ENCODE results near the gene SLC49A4.

The SLC49A4 gene

DNA sequence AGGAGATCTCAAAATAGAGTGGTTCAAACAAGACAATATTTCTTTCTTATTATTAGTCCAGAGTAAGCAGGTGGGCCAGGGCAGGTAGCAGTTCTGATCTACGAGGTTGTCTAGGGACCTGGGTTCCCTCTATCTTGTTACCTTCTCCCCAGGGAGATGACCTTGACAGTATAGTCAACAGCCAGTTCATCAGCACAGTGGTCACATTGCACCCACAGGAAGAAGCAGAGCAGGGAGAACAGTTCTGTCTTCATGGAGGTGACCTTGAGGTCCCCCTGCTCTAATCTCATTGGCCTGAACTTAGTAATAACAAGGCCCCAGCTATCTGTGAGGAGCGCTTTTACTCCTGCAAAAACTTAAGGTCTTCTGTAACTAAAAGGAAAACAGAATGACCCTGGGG, 21.7 kb downstream of the SLC49A4 start:
- no peak overlapping the region for H3K9ac ChIP-seq (ENCODE audit: low read length)
- whole genome bisulfite sequencing (ENCODE audit: extremely low coverage, insufficient coverage, low lambda C conversion rate): no CpG with 5 or more reads among the region's 2 CpGs
- H2BK15ac ChIP-seq (replicated peaks; ENCODE audit: low read depth): no peak overlapping the region

DNA sequence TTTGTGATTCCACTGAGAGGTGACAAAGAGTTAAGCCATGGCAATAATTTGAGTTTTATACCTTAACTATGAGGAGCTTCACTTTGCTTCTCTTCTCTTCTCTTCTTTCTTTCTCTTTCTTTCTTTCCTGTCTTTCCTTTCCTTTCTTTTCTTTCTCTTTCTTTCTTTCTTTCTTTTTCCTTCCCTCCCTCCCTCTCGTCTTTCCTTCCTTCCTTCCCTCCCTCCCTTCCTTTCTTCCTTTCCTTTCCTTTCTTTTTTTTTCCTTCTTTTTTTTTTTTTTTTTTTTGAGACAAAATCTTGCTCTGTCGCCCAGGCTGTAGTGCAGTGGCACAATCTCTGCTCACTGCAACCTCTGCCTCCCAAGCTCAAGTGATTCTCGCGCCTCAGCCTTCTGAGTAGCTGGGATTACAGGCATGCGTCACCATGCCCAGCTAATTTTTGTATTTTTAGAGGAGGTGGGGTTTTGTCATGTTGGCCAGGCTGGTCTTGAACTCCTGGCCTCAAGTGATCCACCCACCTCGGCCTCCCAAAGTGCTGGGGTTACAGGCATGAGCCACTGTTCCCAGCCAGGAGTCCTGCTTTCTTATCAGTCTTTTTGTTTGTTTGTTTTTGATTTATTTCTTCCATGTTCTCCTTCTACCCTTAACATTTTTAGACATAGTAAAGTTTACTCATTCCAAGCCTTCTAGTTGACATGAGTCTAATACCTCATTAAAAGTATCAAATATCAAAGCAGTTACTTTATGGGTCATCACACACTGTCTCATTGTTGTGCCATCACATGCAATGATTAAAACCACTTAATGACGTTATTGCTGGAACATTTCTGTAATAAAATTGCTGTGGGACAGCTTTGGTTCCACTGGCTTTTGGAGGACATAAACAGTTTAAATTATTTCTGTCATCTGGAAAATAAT, 29.9 kb downstream of the SLC49A4 start:
- H3K56ac ChIP-seq (ENCODE audit: low read length): no peak overlapping the region
- no peaks in the 10 kb centered on the region for H3K36me3 ChIP-seq (ENCODE audit: control insufficient read depth, insufficient read depth, low read length)
- DNase-seq: no peak
- H2BK120ac ChIP-seq (ENCODE audit: low read depth, low read length): no peak overlapping the region
- H2AK5ac ChIP-seq (ENCODE audit: low read length): no peak overlapping the region
- H3K23ac ChIP-seq (ENCODE audit: low read length): no peak overlapping the region
- H2BK15ac ChIP-seq (replicated peaks; ENCODE audit: low read depth): no peak overlapping the region
- H3K4me2 ChIP-seq (ENCODE audit: low read length): no peak overlapping the region
- H3K4me1 ChIP-seq (ENCODE audit: control insufficient read depth, low read depth, low read length): no peaks in the 10 kb centered on the region
- WGBS (ENCODE audit: extremely low coverage, insufficient coverage, low lambda C conversion rate): no CpG with 5 or more reads among the region's 7 CpGs
- no peak overlapping the region for H3K27ac ChIP-seq (ENCODE audit: low read depth, low read length)
- no peaks in the 10 kb centered on the region for H3K79me2 ChIP-seq (ENCODE audit: control insufficient read depth, insufficient read depth, low read length)
- H4K5ac ChIP-seq (ENCODE audit: low read length): no peak overlapping the region
- no peak overlapping the region for H3K4ac ChIP-seq (ENCODE audit: low read depth, low read length)
- no peak overlapping the region for H3K9ac ChIP-seq (ENCODE audit: low read length)
- no peak overlapping the region for H3K4me3 ChIP-seq (ENCODE audit: low read length)
- no peaks in the 10 kb centered on the region for H3K27me3 ChIP-seq (ENCODE audit: insufficient read depth, low read length, poor library complexity)
- no peaks in the 10 kb centered on the region for H3K79me1 ChIP-seq (ENCODE audit: low read length)
- H4K8ac ChIP-seq (ENCODE audit: low read depth, low read length): no peak overlapping the region
- H3K18ac ChIP-seq (ENCODE audit: low read length): no peak overlapping the region
- H2BK5ac ChIP-seq (ENCODE audit: low read length): no peak overlapping the region

More for the DNA sequence above, 21.7 kb downstream of the SLC49A4 start:
- Histone ChIP-seq H3K27me3 (ENCODE audit: insufficient read depth, low read length, poor library complexity) (no peaks in the 10 kb centered on the region), H3K18ac (ENCODE audit: low read length) (no peak overlapping the region), H3K56ac (ENCODE audit: low read length) (no peak overlapping the region), H3K4me2 (ENCODE audit: low read length) (no peak overlapping the region), H2BK120ac (ENCODE audit: low read depth, low read length) (no peak overlapping the region), H3K23ac (ENCODE audit: low read length) (no peak overlapping the region), H2AK5ac (ENCODE audit: low read length) (no peak overlapping the region), H3K4me1 (ENCODE audit: control insufficient read depth, low read depth, low read length) (no peaks in the 10 kb centered on the region), H4K5ac (ENCODE audit: low read length) (no peak overlapping the region), H3K4ac (ENCODE audit: low read depth, low read length) (no peak overlapping the region), H2BK5ac (ENCODE audit: low read length) (no peak overlapping the region), H3K4me3 (ENCODE audit: low read length) (no peak overlapping the region), H4K8ac (ENCODE audit: low read depth, low read length) (no peak overlapping the region), H3K36me3 (ENCODE audit: control insufficient read depth, insufficient read depth, low read length) (no peaks in the 10 kb centered on the region), H3K79me2 (ENCODE audit: control insufficient read depth, insufficient read depth, low read length) (no peaks in the 10 kb centered on the region), H3K27ac (ENCODE audit: low read depth, low read length) (no peak overlapping the region), H3K79me1 (ENCODE audit: low read length) (no peaks in the 10 kb centered on the region)
- DNase-seq: no peak

DNA sequence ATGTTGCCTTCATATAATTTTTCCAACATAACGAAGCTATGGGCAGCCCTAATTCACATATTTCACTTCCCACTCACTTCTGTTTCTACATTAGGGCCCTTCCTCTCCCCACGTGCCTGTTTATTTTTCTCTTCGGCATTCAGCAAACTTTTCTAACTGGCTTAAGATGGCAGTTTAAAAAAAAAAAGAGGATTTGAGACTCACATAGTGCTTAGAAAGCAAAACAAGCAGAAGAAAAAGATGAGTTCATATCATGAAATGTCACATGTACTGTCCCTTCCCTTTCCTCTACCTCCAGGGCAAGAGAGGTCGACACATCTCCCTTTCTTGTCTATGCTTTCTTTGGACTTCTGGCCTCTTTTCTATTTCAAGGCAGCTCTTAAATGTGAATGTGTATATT, 30.6 kb downstream of the SLC49A4 start:
- no peak overlapping the region for H3K4me3 ChIP-seq (ENCODE audit: low read length)
- no peaks in the 10 kb centered on the region for H3K27me3 ChIP-seq (ENCODE audit: insufficient read depth, low read length, poor library complexity)
- no peak overlapping the region for H3K23ac ChIP-seq (ENCODE audit: low read length)
- no peak overlapping the region for H3K27ac ChIP-seq (ENCODE audit: low read depth, low read length)
- no peak overlapping the region for H4K8ac ChIP-seq (ENCODE audit: low read depth, low read length)
- DNase-seq: no peak
- H3K56ac ChIP-seq (ENCODE audit: low read length): no peak overlapping the region
- no CpG with 5 or more reads among the region's 4 CpGs for WGBS (ENCODE audit: extremely low coverage, insufficient coverage, low lambda C conversion rate)
- no peaks in the 10 kb centered on the region for H3K4me1 ChIP-seq (ENCODE audit: control insufficient read depth, low read depth, low read length)
- H4K5ac ChIP-seq (ENCODE audit: low read length): no peak overlapping the region
- H3K9ac ChIP-seq (ENCODE audit: low read length): no peak overlapping the region
- H3K79me2 ChIP-seq (ENCODE audit: control insufficient read depth, insufficient read depth, low read length): no peaks in the 10 kb centered on the region
- H2BK5ac ChIP-seq (ENCODE audit: low read length): no peak overlapping the region
- no peaks in the 10 kb centered on the region for H3K36me3 ChIP-seq (ENCODE audit: control insufficient read depth, insufficient read depth, low read length)
- no peak overlapping the region for H2BK15ac ChIP-seq (replicated peaks; ENCODE audit: low read depth)
- no peak overlapping the region for H2AK5ac ChIP-seq (ENCODE audit: low read length)
- no peak overlapping the region for H2BK120ac ChIP-seq (ENCODE audit: low read depth, low read length)
- H3K79me1 ChIP-seq (ENCODE audit: low read length): no peaks in the 10 kb centered on the region
- H3K4ac ChIP-seq (ENCODE audit: low read depth, low read length): no peak overlapping the region
- H3K4me2 ChIP-seq (ENCODE audit: low read length): no peak overlapping the region
- H3K18ac ChIP-seq (ENCODE audit: low read length): no peak overlapping the region

DNA sequence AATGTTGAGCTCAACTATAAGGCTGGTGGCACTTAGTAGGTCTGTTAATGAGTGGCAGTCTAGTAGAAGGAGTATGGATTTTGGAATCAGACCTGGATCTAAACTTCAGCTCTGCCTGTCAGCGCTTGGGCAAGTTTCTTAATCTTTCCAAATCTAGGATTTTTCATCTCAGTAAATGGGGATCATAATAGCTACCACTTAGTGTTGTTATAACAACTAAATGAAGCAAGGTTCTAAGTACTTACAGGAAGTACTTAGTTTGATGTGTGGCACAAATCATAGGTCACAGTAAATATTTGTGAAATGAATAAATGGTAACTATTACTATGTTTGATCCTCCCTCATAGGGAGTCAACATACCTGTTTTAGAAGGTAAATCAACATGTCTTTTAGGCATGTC, 31.4 kb downstream of the SLC49A4 start:
- Histone ChIP-seq H3K4me1 (ENCODE audit: control insufficient read depth, low read depth, low read length) (no peaks in the 10 kb centered on the region), H3K27me3 (ENCODE audit: insufficient read depth, low read length, poor library complexity) (no peaks in the 10 kb centered on the region), H3K4ac (ENCODE audit: low read depth, low read length) (no peak overlapping the region), H3K79me2 (ENCODE audit: control insufficient read depth, insufficient read depth, low read length) (no peaks in the 10 kb centered on the region), H3K56ac (ENCODE audit: low read length) (no peak overlapping the region), H2BK120ac (ENCODE audit: low read depth, low read length) (no peak overlapping the region), H2AK5ac (ENCODE audit: low read length) (no peak overlapping the region), H2BK5ac (ENCODE audit: low read length) (no peak overlapping the region), H3K79me1 (ENCODE audit: low read length) (no peaks in the 10 kb centered on the region), H4K8ac (ENCODE audit: low read depth, low read length) (no peak overlapping the region), H3K4me3 (ENCODE audit: low read length) (no peak overlapping the region), H3K23ac (ENCODE audit: low read length) (no peak overlapping the region), H3K36me3 (ENCODE audit: control insufficient read depth, insufficient read depth, low read length) (no peaks in the 10 kb centered on the region), H3K4me2 (ENCODE audit: low read length) (no peak overlapping the region), H2BK15ac (replicated peaks; ENCODE audit: low read depth) (no peak overlapping the region), H4K5ac (ENCODE audit: low read length) (no peak overlapping the region), H3K27ac (ENCODE audit: low read depth, low read length) (no peak overlapping the region), H3K9ac (ENCODE audit: low read length) (no peak overlapping the region), H3K18ac (ENCODE audit: low read length) (no peak overlapping the region)
- DNase-seq: no peak
- WGBS (ENCODE audit: extremely low coverage, insufficient coverage, low lambda C conversion rate): no CpG with 5 or more reads among the region's 1 CpG

DNA sequence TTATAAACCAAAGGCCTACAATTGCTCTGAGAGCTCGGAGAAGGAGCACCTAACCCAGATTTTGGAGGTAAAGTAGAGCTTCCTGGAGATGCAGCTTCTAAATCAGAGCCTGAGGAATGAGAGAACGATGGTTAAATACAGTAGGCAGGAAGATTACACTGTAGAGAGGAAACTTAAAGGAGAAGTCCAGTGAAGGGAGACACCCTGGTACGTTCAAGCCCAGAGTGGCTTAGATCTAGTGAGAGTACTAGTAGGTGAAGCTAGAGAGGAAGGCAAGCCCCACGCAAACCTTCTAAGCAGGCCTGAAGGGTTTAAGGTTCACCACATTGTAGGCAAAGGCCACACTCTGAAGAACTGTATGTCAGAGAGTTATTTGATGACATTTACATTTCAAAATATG, 33.4 kb downstream of the SLC49A4 start:
- no peaks in the 10 kb centered on the region for H3K79me1 ChIP-seq (ENCODE audit: low read length)
- H4K5ac ChIP-seq (ENCODE audit: low read length): no peak overlapping the region
- no peak overlapping the region for H2AK5ac ChIP-seq (ENCODE audit: low read length)
- no peaks in the 10 kb centered on the region for H3K27me3 ChIP-seq (ENCODE audit: insufficient read depth, low read length, poor library complexity)
- no peak overlapping the region for H4K8ac ChIP-seq (ENCODE audit: low read depth, low read length)
- no peak overlapping the region for H3K9ac ChIP-seq (ENCODE audit: low read length)
- H3K56ac ChIP-seq (ENCODE audit: low read length): no peak overlapping the region
- H3K4me2 ChIP-seq (ENCODE audit: low read length): no peak overlapping the region
- no CpG with 5 or more reads among the region's 4 CpGs for WGBS (ENCODE audit: extremely low coverage, insufficient coverage, low lambda C conversion rate)
- no peak overlapping the region for H2BK15ac ChIP-seq (replicated peaks; ENCODE audit: low read depth)
- no peak overlapping the region for H2BK120ac ChIP-seq (ENCODE audit: low read depth, low read length)
- H3K4me1 ChIP-seq (ENCODE audit: control insufficient read depth, low read depth, low read length): no peaks in the 10 kb centered on the region
- no peaks in the 10 kb centered on the region for H3K79me2 ChIP-seq (ENCODE audit: control insufficient read depth, insufficient read depth, low read length)
- no peak overlapping the region for H3K4me3 ChIP-seq (ENCODE audit: low read length)
- DNase-seq: no peak
- H3K18ac ChIP-seq (ENCODE audit: low read length): no peak overlapping the region
- H3K27ac ChIP-seq (ENCODE audit: low read depth, low read length): no peak overlapping the region
- no peaks in the 10 kb centered on the region for H3K36me3 ChIP-seq (ENCODE audit: control insufficient read depth, insufficient read depth, low read length)
- H2BK5ac ChIP-seq (ENCODE audit: low read length): no peak overlapping the region
- no peak overlapping the region for H3K4ac ChIP-seq (ENCODE audit: low read depth, low read length)
- no peak overlapping the region for H3K23ac ChIP-seq (ENCODE audit: low read length)

DNA sequence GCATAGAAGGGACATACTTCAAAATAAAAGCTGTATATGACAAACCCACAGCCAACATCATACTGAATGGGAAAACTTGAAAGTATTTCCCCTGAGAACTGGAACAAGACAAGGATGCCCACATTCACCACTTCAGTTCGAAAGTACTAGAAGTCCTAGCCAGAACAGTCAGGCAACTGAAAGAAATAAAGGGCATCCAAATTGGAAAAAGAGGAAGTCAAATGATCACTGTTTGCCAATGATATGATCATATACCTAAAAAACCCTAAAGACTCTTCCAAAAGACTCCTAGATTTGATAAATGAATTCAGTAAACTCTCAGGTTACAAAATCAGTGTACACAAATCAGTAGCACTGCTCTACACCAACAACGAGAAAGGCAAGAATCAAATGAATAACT, 40.7 kb downstream of the SLC49A4 start:
- Histone ChIP-seq H3K23ac (ENCODE audit: low read length) (no peak overlapping the region), H3K4me1 (ENCODE audit: control insufficient read depth, low read depth, low read length) (no peaks in the 10 kb centered on the region), H3K4me3 (ENCODE audit: low read length) (no peak overlapping the region), H3K18ac (ENCODE audit: low read length) (no peak overlapping the region), H3K56ac (ENCODE audit: low read length) (no peak overlapping the region), H3K9ac (ENCODE audit: low read length) (no peak overlapping the region), H2BK5ac (ENCODE audit: low read length) (no peak overlapping the region), H3K4ac (ENCODE audit: low read depth, low read length) (no peak overlapping the region), H3K27me3 (ENCODE audit: insufficient read depth, low read length, poor library complexity) (no peaks in the 10 kb centered on the region), H3K27ac (ENCODE audit: low read depth, low read length) (no peak overlapping the region), H3K36me3 (ENCODE audit: control insufficient read depth, insufficient read depth, low read length) (no peaks in the 10 kb centered on the region), H2BK120ac (ENCODE audit: low read depth, low read length) (no peak overlapping the region), H3K4me2 (ENCODE audit: low read length) (no peak overlapping the region), H3K79me2 (ENCODE audit: control insufficient read depth, insufficient read depth, low read length) (no peaks in the 10 kb centered on the region), H3K79me1 (ENCODE audit: low read length) (no peaks in the 10 kb centered on the region), H2BK15ac (replicated peaks; ENCODE audit: low read depth) (no peak overlapping the region), H2AK5ac (ENCODE audit: low read length) (no peak overlapping the region), H4K8ac (ENCODE audit: low read depth, low read length) (no peak overlapping the region), H4K5ac (ENCODE audit: low read length) (no peak overlapping the region)
- no peak for DNase-seq
- no CpG with 5 or more reads among the region's 2 CpGs for WGBS (ENCODE audit: extremely low coverage, insufficient coverage, low lambda C conversion rate)

All from mesendoderm (in vitro differentiated cells).